K562 (cell line): Measurements from ENCODE around the gene FBXL12.

Source experiments
- CTCF ChIP-seq, 3 experiments: IDR thresholded peaks in 2 of 3; conservative IDR thresholded peaks in 1 of 3; 2 replicates each; pipeline ENCODE4 v1.5.1; 2011 to 2012; ENCODE audit warnings: low read length in 3 of 3, mild to moderate bottlenecking in 3 of 3, control low read depth in 2 of 3, improper control_type of control experiment in 1 of 3, inconsistent platforms in 1 of 3, low read depth in 1 of 3, mixed read lengths in 1 of 3, moderate library complexity in 1 of 3; ENCODE audit not compliant: insufficient read depth in 2 of 3
- GATAD2A ChIP-seq: fragments of 450-650 bp; IDR thresholded peaks from 2 replicates; pipeline ENCODE4 v1.6.1; 2017
- HDAC1 ChIP-seq, 2 experiments: fragments of 450-650 bp; IDR thresholded peaks; 2 replicates each; pipeline ENCODE4 v1.6.1; 2016 to 2017; ENCODE audit warnings: inconsistent platforms in 1 of 2, mild to moderate bottlenecking in 1 of 2, moderate library complexity in 1 of 2
- KDM1A ChIP-seq, 2 experiments: fragments of 450-650 bp; IDR thresholded peaks; 2 replicates each; pipeline ENCODE4 v1.6.1; 2016; ENCODE audit warnings: mild to moderate bottlenecking in 2 of 2
- MAFK ChIP-seq: IDR thresholded peaks from 2 replicates; pipeline ENCODE4 v1.6.1; 2011; ENCODE audit warnings: low read length, improper control_type of control experiment
- POLR2AphosphoS5 ChIP-seq: IDR thresholded peaks from 2 replicates; pipeline ENCODE4 v1.6.1; 2011; ENCODE audit warnings: mild to moderate bottlenecking, low read depth, low read length, moderate library complexity; ENCODE audit not compliant: control insufficient read depth, insufficient read depth
- TFE3 ChIP-seq: fragments of 450-650 bp; formaldehyde crosslinking; IDR thresholded peaks from 2 replicates; pipeline ENCODE4 v1.4.0; 2020; ENCODE audit warnings: mild to moderate bottlenecking, mixed read lengths

GRCh38 chr19:9856609-9857008, 37.7 kb upstream of the FBXL12 start:
- TF ChIP-seq TFE3 (CRISPR knock-in tag) (no peak), KDM1A (IDR thresholded peaks at IDR 0.05) (no peak), MAFK (no peak), CTCF (IDR thresholded peaks at IDR 0.05 in 2 of 3, conservative IDR thresholded peaks at IDR 0.05 in 1 of 3; ENCODE audit: insufficient read depth in 2 of 3, low read depth in 1 of 3, low read length in 3 of 3) (no peak), HDAC1 (IDR thresholded peaks at IDR 0.05) (no peak), GATAD2A (no peak), POLR2AphosphoS5 (no peak)
